SK-N-SH (cell line): ENCODE results near the gene AKT1. TPM values are rescaled to one million over a fixed set of nuclear protein-coding genes. Genes with fewer than 3 reads are reported as not detected.

Source experiments
- CTCF ChIA-PET: fragments of 300-600, 350-600 bp; formaldehyde crosslinking; extraction: SDS; loops from one replicate; lab custom pipeline; 2021; lab: Yijun Ruan, JAX
- POLR2A ChIA-PET: fragments of 350-600 bp; sonication (Branson Sonifier 250); formaldehyde crosslinking; extraction: SDS; loops from one replicate; lab custom pipeline; 2020; ENCODE audit warnings: antibody characterized with exemption, inconsistent platforms; lab: Yijun Ruan, JAX
- DNase-seq: peaks from one replicate; pipeline ENCODE4 v3.0.0; 2012
- H2AFZ ChIP-seq: fragments of 200-600 bp; sonication (generic); 2 replicates; pipeline ENCODE4 v1.8.1; 2016; ENCODE audit warnings: antibody characterized with exemption, mild to moderate bottlenecking, low read depth
- H3F3A ChIP-seq: fragments of 200-600 bp; sonication (generic); replicated peaks from 2 replicates; pipeline ENCODE3; 2016; ENCODE audit warnings: antibody characterized with exemption, mild to moderate bottlenecking; ENCODE audit not compliant: insufficient read depth
- H3K27ac ChIP-seq, 2 experiments: fragments of 200-500 bp in 1 of 2; fragments of 200-600 bp in 1 of 2; sonication (Bioruptor generic) in 1 of 2; sonication (generic), shearing (Covaris generic) in 1 of 2; 2 replicates each; pipeline versions ENCODE4 v1.5.1 to v1.6.1; 2014 to 2016; ENCODE audit warnings: low read depth in 2 of 2, inconsistent platforms in 1 of 2, low read length in 1 of 2, mild to moderate bottlenecking in 1 of 2, mixed read lengths in 1 of 2
- H3K27me3 ChIP-seq: fragments of 200-600 bp; sonication (generic), shearing (Covaris generic); 2 replicates; pipeline ENCODE4 v1.6.1; 2016; ENCODE audit warnings: mixed run types; ENCODE audit not compliant: insufficient read depth
- H3K36me3 ChIP-seq, 2 experiments: fragments of 200-500 bp in 1 of 2; fragments of 200-600 bp in 1 of 2; sonication (Bioruptor generic) in 1 of 2; sonication (generic) in 1 of 2; replicated peaks in 1 of 2; 2 replicates each; pipeline versions ENCODE3 to v1.5.1; 2014 to 2016; ENCODE audit warnings: low read length in 1 of 2, mild to moderate bottlenecking in 1 of 2; ENCODE audit not compliant: insufficient read depth in 2 of 2, control insufficient read depth in 1 of 2
- H3K4me1 ChIP-seq, 2 experiments: fragments of 200-500 bp in 1 of 2; fragments of 200-600 bp in 1 of 2; sonication (Bioruptor generic) in 1 of 2; sonication (generic), shearing (Covaris generic) in 1 of 2; 2 replicates each; pipeline versions ENCODE4 v1.5.1 to v1.6.1; 2014 to 2016; ENCODE audit warnings: low read depth in 1 of 2, low read length in 1 of 2, mixed run types in 1 of 2; ENCODE audit not compliant: insufficient read depth in 2 of 2, control insufficient read depth in 1 of 2
- H3K4me2 ChIP-seq: fragments of 200-600 bp; sonication (generic), shearing (Covaris generic); 2 replicates; pipeline ENCODE4 v1.6.1; 2017; ENCODE audit warnings: mixed run types
- H3K4me3 ChIP-seq, 2 experiments: fragments of 200-500 bp in 1 of 2; fragments of 200-600 bp in 1 of 2; sonication (Bioruptor generic) in 1 of 2; sonication (generic), shearing (Covaris generic) in 1 of 2; 2 replicates each; pipeline versions ENCODE4 v1.5.1 to v1.8.1; 2014 to 2016; ENCODE audit warnings: low read depth in 2 of 2, inconsistent platforms in 1 of 2, low read length in 1 of 2, mild to moderate bottlenecking in 1 of 2, mixed read lengths in 1 of 2, moderate library complexity in 1 of 2
- H3K79me2 ChIP-seq: fragments of 200-600 bp; sonication (generic); 2 replicates; pipeline ENCODE4 v1.8.1; 2017; ENCODE audit warnings: mild to moderate bottlenecking; ENCODE audit not compliant: insufficient read depth
- H3K9ac ChIP-seq: fragments of 200-600 bp; sonication (generic); 2 replicates; pipeline ENCODE4 v1.6.1; 2017; ENCODE audit warnings: mixed run types
- H3K9me2 ChIP-seq: fragments of 200-600 bp; sonication (generic); 2 replicates; pipeline ENCODE4 v1.6.1; 2017; ENCODE audit warnings: mixed run types
- H3K9me3 ChIP-seq: fragments of 200-600 bp; sonication (generic); 2 replicates; pipeline ENCODE4 v1.6.1; 2017; ENCODE audit warnings: mixed run types, mild to moderate bottlenecking, moderate library complexity
- H4K20me1 ChIP-seq: fragments of 200-600 bp; sonication (generic); 2 replicates; pipeline ENCODE4 v1.6.1; 2017; ENCODE audit warnings: mild to moderate bottlenecking, mixed run types; ENCODE audit not compliant: insufficient read depth
- CHD2 ChIP-seq: fragments of 150-350 bp; IDR thresholded peaks from 2 replicates; pipeline ENCODE4 v1.6.1; 2018; ENCODE audit warnings: low read length; ENCODE audit not compliant: partially characterized antibody
- ELF1 ChIP-seq: IDR thresholded peaks from 2 replicates; pipeline ENCODE4 v1.4.0; 2012
- EZH2phosphoT487 ChIP-seq: fragments of 200-600 bp; sonication (generic); IDR thresholded peaks from 2 replicates; pipeline ENCODE4 v1.6.1; 2017; ENCODE audit warnings: low read depth, mixed run types, mild to moderate bottlenecking, antibody characterized with exemption, moderate library complexity, borderline replicate concordance
- FOSL2 ChIP-seq: IDR thresholded peaks from 2 replicates; pipeline ENCODE4 v1.4.0; 2012; ENCODE audit warnings: low read depth, mild to moderate bottlenecking, moderate library complexity, borderline replicate concordance
- GABPA ChIP-seq: IDR thresholded peaks from 2 replicates; pipeline ENCODE4 v1.4.0; 2012; ENCODE audit warnings: low read depth, mild to moderate bottlenecking
- GATA2 ChIP-seq: sonication (generic); formaldehyde crosslinking; IDR thresholded peaks from 2 replicates; pipeline ENCODE4 v1.5.0; 2020; ENCODE audit warnings: mild to moderate bottlenecking, missing genetic modification reagents
- IRF3 ChIP-seq: fragments of 150-350 bp; IDR thresholded peaks from 2 replicates; pipeline ENCODE4 v1.6.1; 2016; ENCODE audit warnings: mild to moderate bottlenecking, low read depth, low read length
- MAX ChIP-seq: IDR thresholded peaks from 2 replicates; pipeline ENCODE4 v1.4.0; 2012; ENCODE audit warnings: low read depth
- NRF1 ChIP-seq: IDR thresholded peaks from 2 replicates; pipeline ENCODE4 v1.6.1; 2012; ENCODE audit warnings: low read depth, mild to moderate bottlenecking, low read length
- PBX3 ChIP-seq: IDR thresholded peaks from 2 replicates; pipeline ENCODE4; 2012
- RAD21 ChIP-seq: IDR thresholded peaks from 2 replicates; pipeline ENCODE4 v1.6.1; 2012; ENCODE audit warnings: mild to moderate bottlenecking, low read length
- RCOR1 ChIP-seq: fragments of 150-350 bp; IDR thresholded peaks from 2 replicates; pipeline ENCODE4 v1.6.1; 2017; ENCODE audit warnings: antibody characterized with exemption, low read length
- RFX5 ChIP-seq: IDR thresholded peaks from 2 replicates; pipeline ENCODE4 v1.6.1; 2012; ENCODE audit warnings: mild to moderate bottlenecking, improper control_type of control experiment, low read length
- SIN3A ChIP-seq: IDR thresholded peaks from 2 replicates; pipeline ENCODE4 v1.6.1; 2012; ENCODE audit warnings: low read depth, mild to moderate bottlenecking, low read length, moderate library complexity, borderline replicate concordance
- TAF1 ChIP-seq: IDR thresholded peaks from 2 replicates; pipeline ENCODE4 v1.6.1; 2012; ENCODE audit warnings: low read depth, mild to moderate bottlenecking, low read length, moderate library complexity, borderline replicate concordance
- TCF12 ChIP-seq: IDR thresholded peaks from 2 replicates; pipeline ENCODE4 v1.4.0; 2012
- TEAD4 ChIP-seq: IDR thresholded peaks from 2 replicates; pipeline ENCODE4 v1.4.0; 2012; ENCODE audit warnings: mild to moderate bottlenecking, borderline replicate concordance; ENCODE audit not compliant: insufficient read depth
- USF1 ChIP-seq: IDR thresholded peaks from 2 replicates; pipeline ENCODE4 v1.4.0; 2012; ENCODE audit warnings: low read depth, borderline replicate concordance
- USF2 ChIP-seq: fragments of 150-350 bp; IDR thresholded peaks from 2 replicates; pipeline ENCODE4 v1.6.1; 2017; ENCODE audit warnings: antibody characterized with exemption, low read length, low read depth, borderline replicate concordance
- YY1 ChIP-seq: IDR thresholded peaks from 2 replicates; pipeline ENCODE4 v1.4.0; 2012; ENCODE audit warnings: low read depth, mild to moderate bottlenecking
- WGBS: methylation state at CpG from one replicate; pipeline ENCODE4 v1.1.6; 2017; ENCODE audit warnings: low lambda C conversion rate; 5-methylcytosine and 5-hydroxymethylcytosine counted together
- polyA plus RNA-seq, 3 experiments: library from polyadenylated mRNA; depleted of rRNA; stranded (reverse); fragments of >200 nt; gene quantifications; 2 replicates each; pipeline ENCODE4 v1.2.3, GENCODE V29; 2012

AKT1 gene
- polyA plus RNA-seq, 1 of the 3 experiments (the other 2 are of a cell fraction) = 198 TPM

- CTCF ChIA-PET = interaction anchor here (0.9 to 2.2 kb wide), 4 partner anchors 9 to 46 kb away, joined by 4 to 19 read pairs (median 6); no protein-coding TSS in a partner anchor
- Histone ChIP-seq H2AFZ (no peak overlapping the region), H3F3A (no peaks in the 10 kb centered on the region), H4K20me1 (peaks cover 52% of the 10 kb centered on the region), H3K9me3 (no peaks in the 10 kb centered on the region), H3K36me3 (peaks cover 4 to 47% of the 10 kb centered on the region in 2 experiments), H3K79me2 (peaks cover 12% of the 10 kb centered on the region), H3K27ac (no peak overlapping the region), H3K4me2 (no peak overlapping the region), H3K9ac (no peak overlapping the region), H3K9me2 (no peaks in the 10 kb centered on the region), H3K27me3 (no peaks in the 10 kb centered on the region), H3K4me3 (no peak overlapping the region), H3K4me1 (no peaks in the 10 kb centered on the region)
- WGBS = 90% methylated on average over 20 of the region's 32 CpGs
- POLR2A ChIA-PET = no interaction called here
- no peak for TF ChIP-seq YY1
- no peak for TF ChIP-seq SIN3A
- no peak for TF ChIP-seq GABPA
- TF ChIP-seq GATA2 = no peak
- no peak for TF ChIP-seq USF2
- TF ChIP-seq TCF12 = no peak
- TF ChIP-seq ELF1 = no peak
- TF ChIP-seq RAD21 = no peak
- no peak for TF ChIP-seq MAX
- no peak for TF ChIP-seq NRF1
- TF ChIP-seq RCOR1 = no peak
- no peak for TF ChIP-seq TEAD4
- no peak for TF ChIP-seq USF1
- no peak for TF ChIP-seq FOSL2
- no peak for DNase-seq
Measured at GRCh38 chr14:104779776-104780512, 15.6 kb downstream of the AKT1 start.

GRCh38 chr14:104778694-104779331 is 16.7 kb downstream of the AKT1 start:
- peaks cover 4% of the 10 kb centered on the region; the same call in 1 of the 2 replicates for H3K79me2 ChIP-seq

More at GRCh38 chr14:104778694-104779331, 16.7 kb downstream of the AKT1 start:
- Histone ChIP-seq H3K9me3 (no peaks in the 10 kb centered on the region), H3K4me2 (no peak overlapping the region), H3K4me3 (no peak overlapping the region), H3K9ac (no peak overlapping the region), H3K4me1 (no peaks in the 10 kb centered on the region), H4K20me1 (peaks cover 42% of the 10 kb centered on the region), H2AFZ (no peak overlapping the region), H3K27me3 (no peaks in the 10 kb centered on the region), H3F3A (no peaks in the 10 kb centered on the region), H3K27ac (no peak overlapping the region), H3K36me3 (peaks cover 4 to 45% of the 10 kb centered on the region in 2 experiments), H3K9me2 (no peaks in the 10 kb centered on the region)
- TF ChIP-seq TAF1 (no peak), PBX3 (no peak), ELF1 (no peak), IRF3 (no peak), CHD2 (no peak), EZH2phosphoT487 (no peak), GABPA (no peak), RFX5 (no peak), USF1 (no peak)
- no peak for DNase-seq
- WGBS = 93% methylated on average over 13 of the region's 15 CpGs
- ChIA-PET CTCF (interaction anchor here (0.9 to 2.2 kb wide), 4 partner anchors 8 to 12 kb away, joined by 4 to 19 read pairs (median 6); no protein-coding TSS in a partner anchor), POLR2A (no interaction called here)
